ENCODE measurements around the gene PTP4A2. TPM values are rescaled to one million over a fixed set of nuclear protein-coding genes. Genes with fewer than 3 reads are reported as not detected.
"Not testable (repeated sequence)": the region's sequence is repeated elsewhere in the genome, so short reads cannot be mapped to it uniquely, and the experiment has no call there.

The PTP4A2 gene
- total and polyA plus RNA-seq, 2 of the 13 experiments (the other 11 are each of a cell fraction or from before 2014, with no cell fraction given) = 173 to 225 TPM

DNA sequence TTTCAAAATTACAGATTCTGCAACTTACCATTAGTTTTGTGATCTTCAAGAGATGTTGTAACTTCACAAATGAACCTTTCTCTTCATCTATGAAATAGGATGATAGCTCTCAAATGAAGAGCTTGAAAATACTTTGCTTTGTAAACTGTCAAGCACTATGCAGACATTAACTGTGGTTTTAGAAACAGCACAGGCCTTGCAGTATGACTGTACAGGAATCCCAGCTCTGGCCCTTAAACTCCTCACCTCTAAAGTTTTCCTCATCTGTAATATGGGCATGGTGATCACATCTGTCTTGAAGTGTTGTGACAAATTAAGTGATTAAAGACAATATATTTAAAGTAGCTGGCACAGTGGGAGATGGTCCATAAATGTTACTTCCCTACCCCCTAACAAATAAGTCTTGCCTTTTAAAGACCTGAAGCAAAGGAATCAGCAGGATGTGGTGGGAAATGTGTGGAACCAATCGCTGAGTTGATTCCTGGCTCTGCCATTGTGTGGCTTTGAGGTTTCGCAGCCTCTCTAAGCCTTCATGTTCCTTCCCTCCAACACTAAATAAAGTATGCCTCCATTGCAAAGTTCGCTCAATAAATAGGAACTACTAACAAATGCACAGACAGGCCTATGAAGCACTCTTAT is 5.5 kb upstream of the PTP4A2 start:
- H4K20me1 ChIP-seq (ENCODE audit: insufficient read depth, low read length) = no peaks in the 10 kb centered on the region
- no peak overlapping the region for H2AFZ ChIP-seq (ENCODE audit: low read length)
- CTCF ChIA-PET (ENCODE audit: low intra/inter-chr PET ratio, low total read pairs) = no interaction called here
- no peaks in the 10 kb centered on the region for H3K36me3 ChIP-seq (replicated peaks in 1 of 2; ENCODE audit: control insufficient read depth in 1 of 2, insufficient read depth in 2 of 2, low read length in 2 of 2)
- BruUV-seq (replicated peaks) = no TSS peak
- no peaks in the 10 kb centered on the region for H3K79me2 ChIP-seq (ENCODE audit: insufficient read depth, low read length)
- H3K27me3 ChIP-seq (ENCODE audit: control insufficient read depth in 1 of 2, insufficient read depth in 2 of 2, low read length in 2 of 2) = no peaks in the 10 kb centered on the region
- peak overlapping the region; percentile 44; the same call in 1 of the 2 replicates for H3K4me2 ChIP-seq (ENCODE audit: low read depth, low read length)
- no peak overlapping the region for H3K4me3 ChIP-seq (replicated peaks in 1 of 3; ENCODE audit: insufficient read depth in 1 of 3, low read depth in 2 of 3, low read length in 3 of 3)
- in situ Hi-C loops (cut with HindIII; ENCODE audit: extremely low pct_ligation_motif_present, low pct_unique_long_range_greater_than_20kb) = no loop called here
- WGBS (ENCODE audit: low lambda C conversion rate) = 89% methylated on average over 3 of the region's 3 CpGs
- H3K9me3 ChIP-seq (ENCODE audit: low read length) = no peaks in the 10 kb centered on the region
- no peak overlapping the region for H3K27ac ChIP-seq (ENCODE audit: extremely low read length, insufficient read depth, low read length)
- H3K4me1 ChIP-seq (ENCODE audit: insufficient read depth, low read length) = peaks cover 38% of the 10 kb centered on the region
- POLR2A ChIA-PET = interaction anchor here (1.0 to 1.4 kb wide), 2 partner anchors 11 to 12 kb away, joined by 4 to 5 read pairs; no protein-coding TSS in a partner anchor
- ATAC-seq (no peak), DNase-seq (ENCODE audit: low spot score) (no peak), FAIRE-seq (no peak)
- TF ChIP-seq, protein P1, sequence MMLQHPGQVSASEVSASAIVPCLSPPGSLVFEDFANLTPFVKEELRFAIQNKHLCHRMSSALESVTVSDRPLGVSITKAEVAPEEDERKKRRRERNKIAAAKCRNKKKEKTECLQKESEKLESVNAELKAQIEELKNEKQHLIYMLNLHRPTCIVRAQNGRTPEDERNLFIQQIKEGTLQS (CRISPR knock-in tag; IDR thresholded peaks at IDR 0.05) = no peak
- TF ChIP-seq ZNF674 (CRISPR knock-in tag; IDR thresholded peaks at IDR 0.05; ENCODE audit: low read depth) (no peak), GTF2F1 (IDR thresholded peaks at IDR 0.05; ENCODE audit: low read length) (no peak), ZNF788 (CRISPR knock-in tag; IDR thresholded peaks at IDR 0.05; ENCODE audit: borderline replicate concordance) (no peak), TOPORS (CRISPR knock-in tag; IDR thresholded peaks at IDR 0.05) (no peak), ZNF891 (CRISPR knock-in tag; IDR thresholded peaks at IDR 0.05) (no peak), RFX3 (CRISPR knock-in tag; IDR thresholded peaks at IDR 0.05) (no peak), ZNF431 (CRISPR knock-in tag; IDR thresholded peaks at IDR 0.05; ENCODE audit: borderline replicate concordance, low read depth) (no peak), RFX5 (IDR thresholded peaks at IDR 0.05; ENCODE audit: low read depth, low read length) (no peak), TRIM24 (CRISPR knock-in tag; IDR thresholded peaks at IDR 0.05) (no peak)
- TF ChIP-seq, protein P2, sequence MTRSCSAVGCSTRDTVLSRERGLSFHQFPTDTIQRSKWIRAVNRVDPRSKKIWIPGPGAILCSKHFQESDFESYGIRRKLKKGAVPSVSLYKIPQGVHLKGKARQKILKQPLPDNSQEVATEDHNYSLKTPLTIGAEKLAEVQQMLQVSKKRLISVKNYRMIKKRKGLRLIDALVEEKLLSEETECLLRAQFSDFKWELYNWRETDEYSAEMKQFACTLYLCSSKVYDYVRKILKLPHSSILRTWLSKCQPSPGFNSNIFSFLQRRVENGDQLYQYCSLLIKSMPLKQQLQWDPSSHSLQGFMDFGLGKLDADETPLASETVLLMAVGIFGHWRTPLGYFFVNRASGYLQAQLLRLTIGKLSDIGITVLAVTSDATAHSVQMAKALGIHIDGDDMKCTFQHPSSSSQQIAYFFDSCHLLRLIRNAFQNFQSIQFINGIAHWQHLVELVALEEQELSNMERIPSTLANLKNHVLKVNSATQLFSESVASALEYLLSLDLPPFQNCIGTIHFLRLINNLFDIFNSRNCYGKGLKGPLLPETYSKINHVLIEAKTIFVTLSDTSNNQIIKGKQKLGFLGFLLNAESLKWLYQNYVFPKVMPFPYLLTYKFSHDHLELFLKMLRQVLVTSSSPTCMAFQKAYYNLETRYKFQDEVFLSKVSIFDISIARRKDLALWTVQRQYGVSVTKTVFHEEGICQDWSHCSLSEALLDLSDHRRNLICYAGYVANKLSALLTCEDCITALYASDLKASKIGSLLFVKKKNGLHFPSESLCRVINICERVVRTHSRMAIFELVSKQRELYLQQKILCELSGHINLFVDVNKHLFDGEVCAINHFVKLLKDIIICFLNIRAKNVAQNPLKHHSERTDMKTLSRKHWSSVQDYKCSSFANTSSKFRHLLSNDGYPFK (CRISPR knock-in tag; IDR thresholded peaks at IDR 0.05; ENCODE audit: borderline replicate concordance) = no peak
- TF ChIP-seq, protein P3, sequence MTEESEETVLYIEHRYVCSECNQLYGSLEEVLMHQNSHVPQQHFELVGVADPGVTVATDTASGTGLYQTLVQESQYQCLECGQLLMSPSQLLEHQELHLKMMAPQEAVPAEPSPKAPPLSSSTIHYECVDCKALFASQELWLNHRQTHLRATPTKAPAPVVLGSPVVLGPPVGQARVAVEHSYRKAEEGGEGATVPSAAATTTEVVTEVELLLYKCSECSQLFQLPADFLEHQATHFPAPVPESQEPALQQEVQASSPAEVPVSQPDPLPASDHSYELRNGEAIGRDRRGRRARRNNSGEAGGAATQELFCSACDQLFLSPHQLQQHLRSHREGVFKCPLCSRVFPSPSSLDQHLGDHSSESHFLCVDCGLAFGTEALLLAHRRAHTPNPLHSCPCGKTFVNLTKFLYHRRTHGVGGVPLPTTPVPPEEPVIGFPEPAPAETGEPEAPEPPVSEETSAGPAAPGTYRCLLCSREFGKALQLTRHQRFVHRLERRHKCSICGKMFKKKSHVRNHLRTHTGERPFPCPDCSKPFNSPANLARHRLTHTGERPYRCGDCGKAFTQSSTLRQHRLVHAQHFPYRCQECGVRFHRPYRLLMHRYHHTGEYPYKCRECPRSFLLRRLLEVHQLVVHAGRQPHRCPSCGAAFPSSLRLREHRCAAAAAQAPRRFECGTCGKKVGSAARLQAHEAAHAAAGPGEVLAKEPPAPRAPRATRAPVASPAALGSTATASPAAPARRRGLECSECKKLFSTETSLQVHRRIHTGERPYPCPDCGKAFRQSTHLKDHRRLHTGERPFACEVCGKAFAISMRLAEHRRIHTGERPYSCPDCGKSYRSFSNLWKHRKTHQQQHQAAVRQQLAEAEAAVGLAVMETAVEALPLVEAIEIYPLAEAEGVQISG (CRISPR knock-in tag; IDR thresholded peaks at IDR 0.05) = no peak
- 0 out of 2 replicates have a peak overlapping the region, but pooled peaks have one; percentile 19 for H3K9ac ChIP-seq (ENCODE audit: insufficient read depth, low read depth, low read length)
- intact Hi-C loops (cut with micrococcal nuclease; ENCODE audit: unreplicated experiment) = no loop called here

DNA sequence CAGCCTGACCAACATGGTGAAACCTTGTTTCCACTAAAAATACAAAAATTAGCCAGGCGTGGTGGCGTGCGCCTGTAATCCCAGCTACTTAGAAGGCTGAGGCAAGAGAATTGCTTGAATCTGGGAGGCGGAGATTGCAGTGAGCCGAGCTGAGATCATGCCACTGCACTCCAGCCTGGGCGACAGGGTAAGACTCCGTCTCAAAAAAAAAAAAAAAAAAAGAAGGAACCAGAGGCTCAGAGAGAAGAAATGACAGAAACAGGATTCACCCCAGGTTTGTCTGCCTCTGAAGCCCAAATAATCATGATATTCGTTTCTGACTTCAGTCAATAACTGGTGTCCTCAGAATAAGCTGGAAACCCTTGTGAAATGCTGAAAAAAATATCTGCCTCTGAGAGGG is 3.9 kb upstream of the PTP4A2 start:
- in situ Hi-C loops (cut with HindIII; ENCODE audit: extremely low pct_ligation_motif_present, low pct_unique_long_range_greater_than_20kb); H3K4me2 ChIP-seq (ENCODE audit: low read depth, low read length); FAIRE-seq; DNase-seq (ENCODE audit: low spot score); BruUV-seq (replicated peaks); H4K20me1 ChIP-seq (ENCODE audit: insufficient read depth, low read length); POLR2A ChIA-PET; H3K27me3 ChIP-seq (ENCODE audit: control insufficient read depth in 1 of 2, insufficient read depth in 2 of 2, low read length in 2 of 2); H2AFZ ChIP-seq (ENCODE audit: low read length); H3K4me3 ChIP-seq (replicated peaks in 1 of 3; ENCODE audit: insufficient read depth in 1 of 3, low read depth in 2 of 3, low read length in 3 of 3); ATAC-seq; CTCF ChIA-PET (ENCODE audit: low intra/inter-chr PET ratio, low total read pairs); H3K9ac ChIP-seq (ENCODE audit: insufficient read depth, low read depth, low read length); H3K36me3 ChIP-seq (replicated peaks in 1 of 2; ENCODE audit: control insufficient read depth in 1 of 2, insufficient read depth in 2 of 2, low read length in 2 of 2); H3K79me2 ChIP-seq (ENCODE audit: insufficient read depth, low read length); H3K27ac ChIP-seq (ENCODE audit: extremely low read length, insufficient read depth, low read length); intact Hi-C loops (cut with micrococcal nuclease; ENCODE audit: unreplicated experiment); H3K9me3 ChIP-seq (ENCODE audit: low read length): not testable (repeated sequence)
- peaks cover 41% of the 10 kb centered on the region for H3K4me1 ChIP-seq (ENCODE audit: insufficient read depth, low read length)
- WGBS (ENCODE audit: low lambda C conversion rate) = 53% methylated on average over 7 of the region's 8 CpGs

Measured in HepG2 (cell line).